Mesothelial cell of epicardium (in vitro differentiated cells): ENCODE data around the gene CMC2. TPM values are rescaled to one million over a fixed set of nuclear protein-coding genes. Genes with fewer than 3 reads are reported as not detected.

Experiments used
- DNase-seq, 2 experiments: peaks; one replicate each; pipeline ENCODE4 v3.0.0; 2021; ENCODE audit warnings: low spot score in 2 of 2; ENCODE audit not compliant: unreplicated experiment in 2 of 2
- H3K27ac Mint-ChIP-seq: 2 replicates; pipeline ENCODE4 v1.8.0; 2021; ENCODE audit warnings: mixed read lengths
- H3K27me3 Mint-ChIP-seq: 2 replicates; pipeline ENCODE4 v1.8.0; 2021; ENCODE audit warnings: low read depth, mixed read lengths
- H3K36me3 Mint-ChIP-seq: 2 replicates; pipeline ENCODE4 v1.8.0; 2021; ENCODE audit warnings: mixed read lengths
- H3K4me1 Mint-ChIP-seq: 2 replicates; pipeline ENCODE4 v1.8.0; 2021; ENCODE audit warnings: mixed read lengths
- H3K4me3 Mint-ChIP-seq: 2 replicates; pipeline ENCODE4 v1.8.0; 2021; ENCODE audit warnings: mild to moderate bottlenecking, moderate library complexity, mixed read lengths
- H3K9me3 Mint-ChIP-seq: 2 replicates; pipeline ENCODE4 v1.8.0; 2021; ENCODE audit warnings: mixed read lengths
- total RNA-seq: library from RNA; stranded (reverse); gene quantifications from 3 replicates; pipeline ENCODE4 v1.2.1, GENCODE V29; 2021
- TF ChIP-seq, protein P1 (sequence below): fragments of 200-600 bp; sonication (generic); IDR thresholded peaks from one replicate; pipeline ENCODE4 v1.5.0; 2021; ENCODE audit warnings: antibody characterized with exemption; ENCODE audit not compliant: unreplicated experiment

The CMC2 gene
- total RNA-seq, 1 donor from 2014 or later = 34.0 TPM

DNA sequence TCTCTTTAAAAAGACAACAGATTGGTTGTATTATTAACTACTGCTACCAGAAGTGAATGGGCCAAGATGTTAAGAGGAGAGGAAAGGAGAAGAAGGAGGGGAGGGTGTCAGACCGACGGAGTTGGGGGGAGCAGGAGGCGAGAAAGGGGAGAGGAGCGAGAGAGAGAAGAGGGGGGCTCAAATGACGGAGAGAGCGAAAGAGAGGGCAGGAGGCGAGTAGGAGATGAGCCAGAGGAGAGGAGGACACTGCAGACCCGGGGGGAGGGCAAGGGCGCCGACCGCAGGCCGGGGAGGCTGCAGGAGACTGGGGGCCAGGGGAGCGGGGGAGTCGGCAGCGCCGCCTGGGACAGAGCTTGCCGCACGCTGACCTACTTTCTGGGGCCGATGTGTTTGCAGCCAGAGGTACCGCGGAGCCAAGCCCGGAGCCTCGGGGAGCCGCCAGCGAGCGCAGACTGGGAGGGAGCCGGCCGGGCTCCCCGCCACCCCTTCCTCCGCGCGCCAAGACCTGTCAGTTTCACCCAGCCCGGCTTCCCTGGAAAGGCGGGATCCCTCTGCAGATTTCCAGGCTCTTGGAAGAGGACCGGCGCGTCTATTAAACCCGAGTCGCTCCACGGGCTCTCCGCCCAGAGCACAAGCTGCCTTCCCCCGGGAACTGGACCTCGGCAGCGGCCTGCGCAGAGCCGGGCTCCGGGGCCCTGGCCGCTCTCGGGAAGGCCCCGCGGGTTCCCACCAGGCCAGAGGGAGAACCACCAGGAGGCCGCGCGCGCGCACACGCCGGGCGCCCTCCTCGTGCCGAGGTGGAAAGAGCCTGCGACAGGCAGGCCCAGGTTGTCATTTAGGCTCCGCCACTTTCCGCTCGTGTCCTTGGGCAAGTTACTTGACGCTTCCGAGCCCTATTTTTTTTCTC is 74.6 kb downstream of the CMC2 start:
- peaks cover 54% of the 10 kb centered on the region for H3K27me3 Mint-ChIP-seq
- no peaks in the 10 kb centered on the region for H3K36me3 Mint-ChIP-seq
- TF ChIP-seq, protein P1, sequence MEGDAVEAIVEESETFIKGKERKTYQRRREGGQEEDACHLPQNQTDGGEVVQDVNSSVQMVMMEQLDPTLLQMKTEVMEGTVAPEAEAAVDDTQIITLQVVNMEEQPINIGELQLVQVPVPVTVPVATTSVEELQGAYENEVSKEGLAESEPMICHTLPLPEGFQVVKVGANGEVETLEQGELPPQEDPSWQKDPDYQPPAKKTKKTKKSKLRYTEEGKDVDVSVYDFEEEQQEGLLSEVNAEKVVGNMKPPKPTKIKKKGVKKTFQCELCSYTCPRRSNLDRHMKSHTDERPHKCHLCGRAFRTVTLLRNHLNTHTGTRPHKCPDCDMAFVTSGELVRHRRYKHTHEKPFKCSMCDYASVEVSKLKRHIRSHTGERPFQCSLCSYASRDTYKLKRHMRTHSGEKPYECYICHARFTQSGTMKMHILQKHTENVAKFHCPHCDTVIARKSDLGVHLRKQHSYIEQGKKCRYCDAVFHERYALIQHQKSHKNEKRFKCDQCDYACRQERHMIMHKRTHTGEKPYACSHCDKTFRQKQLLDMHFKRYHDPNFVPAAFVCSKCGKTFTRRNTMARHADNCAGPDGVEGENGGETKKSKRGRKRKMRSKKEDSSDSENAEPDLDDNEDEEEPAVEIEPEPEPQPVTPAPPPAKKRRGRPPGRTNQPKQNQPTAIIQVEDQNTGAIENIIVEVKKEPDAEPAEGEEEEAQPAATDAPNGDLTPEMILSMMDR = no peak
- H3K27ac Mint-ChIP-seq = peak overlapping the region; percentile 64
- H3K4me1 Mint-ChIP-seq = peaks cover 22% of the 10 kb centered on the region
- peak overlapping the region; percentile 72 for H3K4me3 Mint-ChIP-seq
- no peaks in the 10 kb centered on the region for H3K9me3 Mint-ChIP-seq
- DNase-seq = peak; percentile 38 to 63

DNA sequence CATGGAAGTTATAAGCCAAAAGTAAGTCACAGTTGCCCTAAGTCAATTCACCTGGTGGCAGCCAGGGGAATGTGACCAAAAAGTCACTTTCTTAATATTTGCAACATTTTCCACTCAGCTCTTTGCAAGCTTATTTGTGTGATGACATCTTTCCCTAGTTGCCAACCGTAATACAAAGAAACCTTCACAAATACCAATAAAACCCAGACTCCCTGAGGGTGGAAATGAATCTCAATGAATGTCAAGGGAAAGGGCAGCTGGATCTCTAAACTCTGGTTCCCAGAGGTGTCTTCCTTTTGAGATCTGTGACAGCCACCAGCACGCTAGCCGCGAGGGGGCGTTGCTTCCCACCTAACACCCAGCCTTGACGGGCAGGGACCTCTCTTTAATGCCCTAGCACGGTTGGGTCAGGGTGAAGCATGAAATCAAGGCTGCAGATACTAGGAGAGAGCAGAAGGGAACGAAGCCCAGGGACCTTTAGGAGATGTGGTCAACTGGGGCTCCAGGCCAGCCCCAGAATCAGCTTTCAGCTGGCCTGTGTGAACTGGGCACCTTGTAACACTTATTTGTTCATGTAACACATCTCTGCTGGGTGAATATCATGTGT is 82.2 kb downstream of the CMC2 start:
- no peak for DNase-seq
- Mint-ChIP-seq H3K36me3 (no peaks in the 10 kb centered on the region), H3K9me3 (no peaks in the 10 kb centered on the region), H3K4me3 (no peak overlapping the region), H3K27ac (no peak overlapping the region), H3K27me3 (peaks cover 18% of the 10 kb centered on the region), H3K4me1 (peaks cover 2% of the 10 kb centered on the region)
- TF ChIP-seq, protein P1 = no peak

DNA sequence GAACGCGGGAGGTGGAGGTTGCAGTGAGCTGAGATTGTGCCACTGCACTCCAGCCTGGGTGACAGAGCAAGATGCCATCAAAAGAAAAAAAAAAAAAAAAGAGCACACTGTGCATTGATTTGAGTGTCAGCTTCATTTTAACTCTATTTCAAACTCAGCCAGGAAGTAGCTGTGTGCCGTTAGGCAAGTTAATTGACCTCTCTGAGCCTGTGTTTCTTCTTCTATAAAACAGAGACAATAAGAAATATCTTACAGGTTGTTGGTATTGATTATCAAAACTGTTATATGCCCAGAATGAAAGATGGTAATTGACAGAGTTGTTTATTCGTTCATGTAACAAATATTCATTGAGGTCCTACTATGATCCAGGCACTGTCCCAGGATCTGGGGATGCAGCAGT is 83.3 kb downstream of the CMC2 start:
- Mint-ChIP-seq H3K4me1 (peaks cover 2% of the 10 kb centered on the region), H3K4me3 (no peak overlapping the region), H3K9me3 (no peaks in the 10 kb centered on the region), H3K36me3 (no peaks in the 10 kb centered on the region), H3K27me3 (peaks cover 24% of the 10 kb centered on the region), H3K27ac (no peak overlapping the region)
- TF ChIP-seq, protein P1 = no peak
- DNase-seq = no peak

Other genes starting within 250 kb of the CMC2 start
- 3.0 to 4.6 TPM (median 3.2 TPM) in 3 replicates for gene CDYL2, start 202.3 kb downstream of the CMC2 start, total RNA-seq
- gene CENPN, start 329 bp upstream of the CMC2 start, total RNA-seq = 13.1 to 16.4 TPM (median 14.6 TPM) in 3 replicates
- 43.1 to 45.6 TPM (median 43.2 TPM) in 3 replicates for gene ATMIN, start 29.0 kb upstream of the CMC2 start, total RNA-seq
- 0.89 to 2.0 TPM (median 0.90 TPM) in 3 replicates for gene C16orf46, start 70.4 kb upstream of the CMC2 start, total RNA-seq
- 31.6 to 37.6 TPM (median 34.8 TPM) in 3 replicates for gene GCSH, start 89.5 kb upstream of the CMC2 start, total RNA-seq
- gene BCO1, start 231.8 kb upstream of the CMC2 start, total RNA-seq = not detected in 3 replicates